GM12872 (cell line): ENCODE results near the gene DLX4.

Source experiments
- CTCF ChIP-seq: IDR thresholded peaks from 3 replicates; pipeline ENCODE4 v1.5.1; 2011; ENCODE audit warnings: low read depth, mild to moderate bottlenecking, low read length, moderate library complexity; ENCODE audit not compliant: insufficient read depth

Gene DLX4

GRCh38 chr17:49949634-49950033, 19.4 kb upstream of the DLX4 start:
- no peak for TF ChIP-seq CTCF

DNA sequence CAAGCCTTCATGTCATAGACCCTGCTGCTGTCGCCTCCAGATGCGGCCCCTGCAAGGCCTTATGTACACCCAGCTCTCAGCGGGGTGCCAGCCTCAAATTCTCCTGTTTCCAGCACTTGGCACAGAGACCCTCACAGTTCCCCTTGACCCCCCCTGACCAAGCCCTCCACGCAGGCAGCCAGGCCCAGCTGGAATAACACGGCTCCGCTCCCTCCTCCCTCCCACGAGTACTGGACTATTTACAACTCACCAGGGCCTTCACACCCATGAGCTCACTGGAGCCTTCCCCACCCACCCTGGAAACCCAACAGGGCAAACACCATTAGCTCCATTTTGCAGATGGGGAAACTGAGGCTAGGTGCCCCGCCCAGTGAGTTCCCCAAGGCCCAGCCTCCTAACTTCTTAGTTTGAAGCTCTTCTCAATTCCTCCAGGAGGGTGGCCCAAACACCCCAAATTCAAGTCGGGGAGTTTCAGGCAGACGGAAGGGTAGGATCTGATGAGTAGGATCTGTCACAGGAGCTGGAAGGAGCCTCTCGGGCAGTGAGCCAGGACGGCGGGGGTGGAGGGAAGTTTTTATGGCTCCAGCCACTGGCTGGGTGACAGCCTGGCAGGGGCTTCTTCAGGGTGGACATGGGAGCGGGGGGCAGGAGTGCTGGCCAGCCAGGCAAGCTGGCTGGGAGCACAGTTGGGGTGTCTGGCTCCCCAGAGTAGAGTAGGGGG, 17.5 kb upstream of the DLX4 start:
- no peak for TF ChIP-seq CTCF

GRCh38 chr17:49952209-49952911, 16.6 kb upstream of the DLX4 start:
- TF ChIP-seq CTCF, result peak; percentile 96

DNA sequence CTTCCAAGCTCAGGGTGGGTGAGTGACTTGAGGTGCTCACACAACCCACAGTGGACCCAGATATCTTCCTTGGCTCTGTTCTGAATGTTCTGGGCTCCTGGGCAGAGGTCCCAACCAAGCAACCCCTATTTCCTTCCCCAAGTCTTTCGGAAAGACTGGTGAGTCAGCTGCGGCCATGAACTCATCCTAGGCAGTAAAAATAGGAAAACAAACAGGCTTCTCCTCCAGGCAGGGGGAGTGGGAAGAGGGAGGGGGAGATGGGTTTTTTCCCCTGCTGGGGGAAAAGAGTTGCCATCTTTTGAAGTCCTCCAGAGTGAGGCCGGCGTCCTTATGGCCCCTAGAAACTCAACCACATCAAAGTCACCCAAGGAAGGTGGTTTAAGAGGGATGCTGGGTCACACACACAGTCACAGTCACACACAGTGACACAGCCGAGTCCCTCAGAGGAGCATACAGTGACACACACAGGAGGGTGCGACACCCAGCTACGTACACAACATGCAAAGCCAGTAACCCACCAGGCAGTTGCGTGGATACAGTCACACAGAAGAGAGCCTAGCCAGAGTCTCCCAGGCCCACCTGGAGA, 16.0 kb upstream of the DLX4 start:
- TF ChIP-seq CTCF, result no peak

- TF ChIP-seq CTCF, result no peak
Observed at GRCh38 chr17:49955157-49955556, 13.8 kb upstream of the DLX4 start.

DNA sequence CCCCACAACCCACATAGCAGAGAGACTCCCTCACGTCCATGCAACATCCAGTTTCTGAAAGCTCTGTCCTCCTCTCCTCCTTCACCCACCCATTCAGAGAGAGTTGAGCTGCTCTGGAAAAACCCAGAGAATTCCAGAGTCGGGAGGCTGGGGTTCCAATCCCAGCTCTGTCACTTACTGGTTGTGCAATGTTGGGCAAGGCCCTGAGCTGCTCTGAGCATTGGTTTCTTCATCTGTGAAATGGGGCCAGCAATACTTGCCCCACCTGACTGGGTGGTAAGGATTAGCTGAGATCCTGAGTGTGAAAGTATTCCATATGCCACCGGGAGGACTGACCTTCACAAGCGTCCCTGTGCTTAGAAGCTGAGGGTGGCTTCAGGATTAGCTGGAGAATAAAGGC, 12.2 kb upstream of the DLX4 start:
- no peak for TF ChIP-seq CTCF

DNA sequence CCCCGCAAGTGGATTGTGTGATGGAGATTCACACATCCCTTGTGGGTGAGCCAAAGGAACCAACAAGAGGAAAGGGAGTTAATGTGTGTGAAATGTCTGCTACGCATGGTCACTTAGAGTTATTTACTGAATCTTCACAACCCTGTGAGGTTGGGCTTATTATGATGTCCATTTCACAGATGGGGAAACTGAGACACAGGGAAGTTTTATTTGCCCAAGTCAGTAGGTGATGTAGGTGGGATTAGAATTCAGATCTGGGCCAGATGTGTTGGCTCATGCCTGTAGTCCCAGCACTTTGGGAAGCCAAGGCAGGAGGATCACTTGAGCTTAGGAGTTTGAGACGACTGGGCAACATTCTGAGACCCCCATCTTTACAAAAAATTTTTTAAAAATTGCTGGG, 11.6 kb upstream of the DLX4 start:
- no peak for TF ChIP-seq CTCF
